Ascending aorta (tissue), 2 donors: ENCODE results near the gene CPNE7. TPM values are rescaled to one million over a fixed set of nuclear protein-coding genes. Genes with fewer than 3 reads are reported as not detected.

Experiments used
- DNase-seq, 2 donors: peaks; one replicate each; pipeline ENCODE4 v3.0.0-alpha.2; 2019; ENCODE audit warnings: low spot score in 2 of 2
- H3K27ac ChIP-seq, 2 donors: fragments of 200-600 bp; sonication (generic); one replicate each; pipeline ENCODE4 v1.5.1; 2016 to 2017; ENCODE audit warnings: mild to moderate bottlenecking in 1 of 2
- H3K27me3 ChIP-seq: fragments of 200-600 bp; sonication (generic); one replicate; pipeline ENCODE4 v1.5.1; 2017
- H3K36me3 ChIP-seq, 2 donors: fragments of 200-600 bp; sonication (generic); one replicate each; pipeline ENCODE4 v1.5.1; 2016
- H3K4me1 ChIP-seq, 2 donors: fragments of 200-600 bp; sonication (generic); one replicate each; pipeline ENCODE4 v1.5.1; 2016 to 2017; ENCODE audit warnings: mild to moderate bottlenecking in 1 of 2
- H3K4me3 ChIP-seq, 2 donors: fragments of 200-600 bp; sonication (generic); one replicate each; pipeline ENCODE4 v1.5.1; 2016 to 2017; ENCODE audit warnings: mild to moderate bottlenecking in 1 of 2
- H3K9me3 ChIP-seq, 2 donors: fragments of 200-600 bp; sonication (generic); one replicate each; pipeline ENCODE4 v1.5.1; 2016
- CTCF ChIP-seq, 3 experiments: fragments of 200-600 bp in 2 of 3; fragments of 450-650 bp in 1 of 3; sonication (generic) in 2 of 3; IDR thresholded peaks; one replicate each; pipeline ENCODE4 v1.5.1; 2016 to 2019; ENCODE audit warnings: antibody characterized with exemption in 3 of 3, mild to moderate bottlenecking in 1 of 3, moderate library complexity in 1 of 3
- intact Hi-C: fragments of 100-400 bp; cut with DNase I; formaldehyde crosslinking; loops from one replicate; pipeline ENCODE4 v1.15.1; 2023
- total RNA-seq: library from RNA; depleted of rRNA; stranded (reverse); fragments of >200 nt; gene quantifications from one replicate; pipeline ENCODE4 v1.1.0, GENCODE V29; 2016

Gene CPNE7
- total RNA-seq, 1 donor from 2014 or later = not detected

- Histone ChIP-seq H3K4me1 (no peaks in the 10 kb centered on the region), H3K27me3 (no peaks in the 10 kb centered on the region), H3K9me3 (no peaks in the 10 kb centered on the region), H3K36me3 (no peaks in the 10 kb centered on the region), H3K4me3 (no peak overlapping the region), H3K27ac (no peak overlapping the region)
- TF ChIP-seq CTCF (IDR thresholded peaks at IDR 0.05) = no peak
- intact Hi-C loops = no loop called here
- DNase-seq = no peak
Observed at GRCh38 chr16:89596061-89596689, 20.6 kb downstream of the CPNE7 start.

GRCh38 chr16:89596957-89597649, 21.5 kb downstream of the CPNE7 start:
- Histone ChIP-seq H3K27ac (no peak overlapping the region), H3K36me3 (no peaks in the 10 kb centered on the region), H3K9me3 (no peaks in the 10 kb centered on the region), H3K4me3 (no peak overlapping the region), H3K27me3 (no peaks in the 10 kb centered on the region), H3K4me1 (no peaks in the 10 kb centered on the region)
- TF ChIP-seq CTCF (IDR thresholded peaks at IDR 0.05) = no peak
- DNase-seq = no peak
- intact Hi-C loops = no loop called here

DNA sequence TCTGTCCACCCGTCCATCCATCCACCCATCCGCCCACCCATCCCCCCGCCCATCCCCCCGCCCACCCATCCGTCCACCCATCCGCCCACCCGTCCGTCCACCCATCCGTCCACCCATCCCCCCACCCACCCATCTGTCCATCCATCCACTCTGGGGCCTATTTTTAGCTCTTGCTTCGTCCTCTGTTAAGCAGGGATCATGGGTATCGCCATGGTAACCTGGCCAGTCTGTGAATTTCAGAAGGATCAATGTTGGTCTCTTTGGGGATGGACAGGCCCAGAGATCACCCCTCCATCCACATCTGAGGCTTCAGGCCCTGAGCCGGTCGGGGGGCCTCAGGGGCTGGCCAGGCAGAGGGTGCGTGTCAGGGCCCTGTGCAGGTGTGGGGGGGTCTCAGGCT, 22.6 kb downstream of the CPNE7 start:
- DNase-seq = no peak
- TF ChIP-seq CTCF (IDR thresholded peaks at IDR 0.05) = no peak

DNA sequence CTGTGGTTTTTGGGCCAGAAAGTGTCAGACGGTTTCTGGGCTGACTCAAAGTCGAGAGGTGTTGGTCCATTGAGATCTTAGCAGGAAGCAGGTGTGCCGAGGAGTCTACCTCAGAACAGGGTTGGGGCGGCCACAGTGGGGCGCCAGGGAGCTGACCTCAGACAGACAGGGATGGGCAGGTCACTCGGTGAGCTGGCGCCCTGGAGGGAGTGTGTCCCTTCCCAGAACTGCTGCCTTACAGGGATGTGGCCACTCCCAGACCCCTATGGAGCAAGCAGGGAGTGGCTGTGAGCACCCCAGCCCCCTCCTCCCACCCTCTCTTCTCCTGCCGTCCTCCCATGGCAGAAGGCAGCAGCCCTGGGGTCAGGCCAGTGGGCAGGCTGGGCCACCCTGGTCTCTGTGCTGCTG, 23.9 kb downstream of the CPNE7 start:
- H3K27ac ChIP-seq = no peak overlapping the region
- H3K36me3 ChIP-seq = no peaks in the 10 kb centered on the region
- no peak for TF ChIP-seq CTCF (IDR thresholded peaks at IDR 0.05)
- H3K9me3 ChIP-seq = no peaks in the 10 kb centered on the region
- intact Hi-C loops = no loop called here
- no peaks in the 10 kb centered on the region for H3K27me3 ChIP-seq
- H3K4me1 ChIP-seq = no peaks in the 10 kb centered on the region
- no peak overlapping the region for H3K4me3 ChIP-seq
- DNase-seq = no peak

More for the DNA sequence above, 22.6 kb downstream of the CPNE7 start:
- intact Hi-C loops = no loop called here
- H3K36me3 ChIP-seq = no peaks in the 10 kb centered on the region
- no peak overlapping the region for H3K4me3 ChIP-seq
- no peaks in the 10 kb centered on the region for H3K27me3 ChIP-seq
- no peaks in the 10 kb centered on the region for H3K4me1 ChIP-seq
- H3K9me3 ChIP-seq = no peaks in the 10 kb centered on the region
- H3K27ac ChIP-seq = no peak overlapping the region

DNA sequence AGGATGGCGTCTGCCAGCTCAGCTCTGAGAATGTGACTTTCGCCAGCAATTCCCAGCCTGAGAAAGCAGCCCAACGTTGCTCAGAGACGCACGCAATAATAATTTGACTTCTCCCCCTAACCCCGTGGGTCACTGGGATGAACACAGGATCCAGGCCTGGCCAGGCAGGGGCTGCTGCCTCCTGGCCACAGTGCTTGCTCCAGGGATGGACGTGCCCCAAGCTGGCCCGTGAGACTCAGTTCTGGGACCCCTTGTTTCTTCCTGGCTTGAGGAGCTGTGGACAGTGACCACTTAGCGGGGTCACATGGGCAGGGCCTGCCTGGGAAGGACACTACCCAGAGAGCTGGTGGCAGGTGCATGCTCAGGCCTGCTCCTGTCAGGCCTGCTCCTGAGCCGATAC, 24.3 kb downstream of the CPNE7 start:
- H3K27me3 ChIP-seq = no peaks in the 10 kb centered on the region
- H3K4me1 ChIP-seq = no peaks in the 10 kb centered on the region
- no peaks in the 10 kb centered on the region for H3K9me3 ChIP-seq
- intact Hi-C loops = no loop called here
- no peaks in the 10 kb centered on the region for H3K36me3 ChIP-seq
- H3K4me3 ChIP-seq = no peak overlapping the region
- H3K27ac ChIP-seq = no peak overlapping the region
- no peak for TF ChIP-seq CTCF (IDR thresholded peaks at IDR 0.05)
- DNase-seq = no peak
